Activated CD8-positive, alpha-beta memory T cell treated with anti-CD3 and anti-CD28 coated beads for 36 hours (primary cell): ENCODE results near the gene CHCHD10. TPM values are rescaled to one million over a fixed set of nuclear protein-coding genes. Genes with fewer than 3 reads are reported as not detected.

ENCODE experiments used
- CTCF ChIA-PET: fragments of 350-600 bp; sonication (Branson Sonifier 250); formaldehyde crosslinking; loops from one replicate; lab custom pipeline; 2021; ENCODE audit warnings: antibody characterized with exemption; lab: Charles Lee
- POLR2A ChIA-PET: fragments of 350-600 bp; sonication (Branson Sonifier 250); formaldehyde crosslinking; loops from one replicate; lab custom pipeline; 2021; ENCODE audit warnings: antibody characterized with exemption; lab: Charles Lee
- total RNA-seq, 2 experiments: library from RNA; stranded (reverse); gene quantifications; one replicate each; pipeline ENCODE4 v1.2.3, GENCODE V29; 2021

CHCHD10 gene
- total RNA-seq: 100 to 1,000 TPM; 191 to 203 TPM

- ChIA-PET POLR2A (interaction anchor here (0.5 to 2.1 kb wide), 7 partner anchors 18 to 126 kb away, joined by 3 to 11 read pairs (median 3); partner anchors contain the start of genes DERL3, MIF and SLC2A11), CTCF (interaction anchor here (0.6 to 3.5 kb wide), 4 partner anchors 11 to 186 kb away, joined by 4 to 21 read pairs (median 6); no protein-coding TSS in a partner anchor)
Measured at GRCh38 chr22:23767673-23768548, at the start of gene CHCHD10. Gene CHCHD10, minus strand, starts transcription at chr22:23767972. Its CDS starts 98 bp downstream, at chr22:23767874.

- ChIA-PET POLR2A (no interaction called here), CTCF (no interaction called here)
Measured at GRCh38 chr22:23817146-23817545, 49.4 kb upstream of the CHCHD10 start.

- ChIA-PET CTCF (no interaction called here), POLR2A (no interaction called here)
Measured at GRCh38 chr22:23816156-23816976, 48.6 kb upstream of the CHCHD10 start.

GRCh38 chr22:23815541-23816155, 47.9 kb upstream of the CHCHD10 start:
- POLR2A ChIA-PET: no interaction called here
- CTCF ChIA-PET: no interaction called here

GRCh38 chr22:23812378-23812777, 44.6 kb upstream of the CHCHD10 start:
- ChIA-PET POLR2A (no interaction called here), CTCF (interaction anchor here (1.0 to 1.4 kb wide), 2 partner anchors 37 to 41 kb away, joined by 3 to 4 read pairs; no protein-coding TSS in a partner anchor)

- CTCF ChIA-PET: no interaction called here
- POLR2A ChIA-PET: no interaction called here
Measured at GRCh38 chr22:23806837-23807236, 39.1 kb upstream of the CHCHD10 start.

- POLR2A ChIA-PET: no interaction called here
- CTCF ChIA-PET: no interaction called here
Measured at GRCh38 chr22:23804781-23805291, 37.1 kb upstream of the CHCHD10 start.

- ChIA-PET POLR2A (no interaction called here), CTCF (no interaction called here)
Measured at GRCh38 chr22:23803001-23803819, 35.4 kb upstream of the CHCHD10 start.

- CTCF ChIA-PET: no interaction called here
- POLR2A ChIA-PET: no interaction called here
Measured at GRCh38 chr22:23801886-23802377, 34.2 kb upstream of the CHCHD10 start.

- CTCF ChIA-PET: no interaction called here
Measured at GRCh38 chr22:23801238-23801821, 33.6 kb upstream of the CHCHD10 start.

GRCh38 chr22:23800297-23801237, 32.8 kb upstream of the CHCHD10 start:
- CTCF ChIA-PET: no interaction called here
- POLR2A ChIA-PET: no interaction called here

More at GRCh38 chr22:23801238-23801821, 33.6 kb upstream of the CHCHD10 start:
- POLR2A ChIA-PET: no interaction called here

GRCh38 chr22:23796461-23796860, 28.7 kb upstream of the CHCHD10 start:
- POLR2A ChIA-PET: no interaction called here
- CTCF ChIA-PET: no interaction called here

GRCh38 chr22:23793326-23793725, 25.6 kb upstream of the CHCHD10 start:
- POLR2A ChIA-PET: interaction anchor here (0.6 kb wide), 1 partner anchor 64 kb away, joined by 3 read pairs; the partner anchor contains the start of gene SLC2A11
- CTCF ChIA-PET: no interaction called here

GRCh38 chr22:23791738-23792645, 24.2 kb upstream of the CHCHD10 start:
- POLR2A ChIA-PET: no interaction called here
- CTCF ChIA-PET: no interaction called here

- POLR2A ChIA-PET: no interaction called here
- CTCF ChIA-PET: no interaction called here
Measured at GRCh38 chr22:23790819-23791737, 23.3 kb upstream of the CHCHD10 start.
